GM12875 (cell line): ENCODE results near the gene POLD1.

Source experiments
- H3K4me3 ChIP-seq: one replicate; pipeline ENCODE4 v1.5.1; 2011; ENCODE audit warnings: low read depth, low read length, control low read depth
- CTCF ChIP-seq: IDR thresholded peaks from 2 replicates; pipeline ENCODE4 v1.5.1; 2011; ENCODE audit warnings: low read depth, mild to moderate bottlenecking, control low read depth, inconsistent platforms, low read length, moderate library complexity, borderline replicate concordance; ENCODE audit not compliant: insufficient read depth

The POLD1 gene

DNA sequence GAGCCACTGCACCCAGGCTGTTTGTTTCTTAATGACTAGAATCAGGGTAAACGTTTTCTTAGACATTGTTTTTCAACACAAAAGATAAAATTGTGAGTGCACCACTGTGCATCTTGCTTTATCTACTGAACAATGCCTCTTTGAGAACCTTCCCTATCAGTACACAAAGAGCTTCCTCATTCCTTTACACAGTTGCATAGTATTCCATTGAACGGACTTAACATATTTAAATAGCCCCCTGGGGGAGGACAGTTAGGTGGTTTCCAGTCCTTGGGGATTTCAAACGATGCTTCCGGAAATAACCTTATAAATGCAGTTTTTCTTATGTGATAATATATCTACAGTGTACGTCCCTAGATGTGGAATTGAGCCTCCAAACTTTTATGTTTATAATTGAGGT lies 8.6 kb downstream of the POLD1 start:
- TF ChIP-seq CTCF, result no peak
- no peak overlapping the region for H3K4me3 ChIP-seq

DNA sequence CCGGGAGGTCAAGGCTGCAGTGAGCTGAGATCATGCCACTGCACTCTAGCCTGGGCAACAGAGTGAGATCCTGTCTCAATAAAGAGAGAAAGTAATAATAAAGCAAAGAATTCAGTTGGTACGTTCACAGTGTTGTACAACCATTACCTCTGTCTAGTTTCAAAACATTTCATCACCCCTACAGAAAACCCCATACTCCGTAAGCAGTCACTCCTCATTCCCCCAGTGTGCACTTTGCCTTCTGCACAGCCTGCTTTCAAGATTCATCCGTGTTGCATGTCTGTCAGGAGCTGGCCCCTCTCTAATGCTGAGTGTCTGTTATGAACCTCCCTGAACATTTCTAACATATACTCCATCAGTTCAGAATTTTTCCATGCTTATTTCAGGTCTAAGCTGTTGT lies 9.4 kb downstream of the POLD1 start:
- H3K4me3 ChIP-seq, result no peak overlapping the region
- no peak for TF ChIP-seq CTCF

DNA sequence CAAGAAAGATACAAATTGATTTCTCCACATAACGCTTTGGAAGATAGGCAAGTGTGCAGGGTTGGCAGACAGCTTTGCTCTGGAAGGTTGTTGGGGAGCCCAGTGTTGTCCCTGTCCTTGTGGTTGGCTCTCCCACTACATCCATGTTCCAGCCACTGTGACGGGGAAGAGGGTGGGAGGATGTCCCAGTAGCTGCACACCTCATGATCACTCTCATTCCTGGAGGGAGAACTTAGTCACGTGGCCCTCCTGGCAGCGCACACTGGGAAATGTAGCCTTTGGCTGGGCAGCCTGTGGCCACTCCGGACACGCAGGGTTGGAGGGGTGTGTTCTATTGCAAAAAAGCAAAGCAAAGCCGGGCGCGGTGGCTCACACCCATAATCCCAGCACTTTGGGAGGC lies 9.9 kb downstream of the POLD1 start:
- no peak overlapping the region for H3K4me3 ChIP-seq

GRCh38 chr19:50398675-50399367 lies 14.7 kb downstream of the POLD1 start:
- no peak for TF ChIP-seq CTCF
- H3K4me3 ChIP-seq, result no peak overlapping the region

More for the DNA sequence above, 9.9 kb downstream of the POLD1 start:
- TF ChIP-seq CTCF, result no peak

DNA sequence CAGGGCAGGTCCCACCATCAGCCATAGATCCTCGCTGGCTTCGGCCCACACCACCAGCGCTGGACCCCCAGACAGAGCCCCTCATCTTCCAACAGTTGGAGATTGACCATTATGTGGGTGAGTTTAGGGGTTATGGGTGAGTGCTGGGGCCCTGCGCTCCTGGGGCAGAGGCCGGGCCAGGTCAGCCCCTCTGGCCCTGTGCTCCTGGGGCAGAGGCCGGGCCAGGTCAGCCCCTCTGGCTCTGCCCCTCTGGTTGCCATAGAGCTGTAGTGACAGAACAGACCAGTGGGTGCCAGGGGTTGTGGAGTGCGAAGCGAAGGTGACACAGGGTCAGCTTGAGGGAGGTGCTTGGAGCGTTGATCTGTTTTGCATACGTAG lies 15.2 kb downstream of the POLD1 start:
- no peak for TF ChIP-seq CTCF
- H3K4me3 ChIP-seq, result no peak overlapping the region

DNA sequence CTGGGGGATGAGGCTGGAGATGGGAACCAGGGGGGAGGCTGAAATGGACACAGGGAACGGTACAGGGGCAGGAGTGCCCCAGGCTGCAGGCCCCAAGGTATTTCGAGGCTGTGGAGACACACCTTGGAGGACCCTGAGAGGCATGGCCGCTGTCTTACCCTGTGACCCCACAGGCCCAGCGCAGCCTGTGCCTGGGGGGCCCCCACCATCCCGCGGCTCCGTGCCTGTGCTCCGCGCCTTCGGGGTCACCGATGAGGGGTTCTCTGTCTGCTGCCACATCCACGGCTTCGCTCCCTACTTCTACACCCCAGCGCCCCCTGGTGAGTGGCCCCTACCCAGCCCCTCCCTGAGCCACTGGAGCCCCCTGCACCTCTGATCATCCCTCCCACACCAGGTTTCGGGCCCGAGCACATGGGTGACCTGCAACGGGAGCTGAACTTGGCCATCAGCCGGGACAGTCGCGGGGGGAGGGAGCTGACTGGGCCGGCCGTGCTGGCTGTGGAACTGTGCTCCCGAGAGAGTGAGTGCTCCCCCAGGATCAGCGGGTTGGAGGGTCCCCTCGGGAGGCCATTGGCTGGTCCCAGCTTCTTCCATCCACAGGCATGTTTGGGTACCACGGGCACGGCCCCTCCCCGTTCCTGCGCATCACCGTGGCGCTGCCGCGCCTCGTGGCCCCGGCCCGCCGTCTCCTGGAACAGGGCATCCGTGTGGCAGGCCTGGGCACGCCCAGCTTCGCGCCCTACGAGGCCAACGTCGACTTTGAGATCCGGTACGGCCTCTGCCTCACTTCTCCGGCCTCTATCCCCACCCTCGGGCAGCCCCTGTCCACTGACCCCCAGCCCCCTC lies 17.7 kb downstream of the POLD1 start:
- no peak for TF ChIP-seq CTCF
- no peak overlapping the region for H3K4me3 ChIP-seq
